ENCODE results near the gene VENTX.

Gene VENTX

DNA sequence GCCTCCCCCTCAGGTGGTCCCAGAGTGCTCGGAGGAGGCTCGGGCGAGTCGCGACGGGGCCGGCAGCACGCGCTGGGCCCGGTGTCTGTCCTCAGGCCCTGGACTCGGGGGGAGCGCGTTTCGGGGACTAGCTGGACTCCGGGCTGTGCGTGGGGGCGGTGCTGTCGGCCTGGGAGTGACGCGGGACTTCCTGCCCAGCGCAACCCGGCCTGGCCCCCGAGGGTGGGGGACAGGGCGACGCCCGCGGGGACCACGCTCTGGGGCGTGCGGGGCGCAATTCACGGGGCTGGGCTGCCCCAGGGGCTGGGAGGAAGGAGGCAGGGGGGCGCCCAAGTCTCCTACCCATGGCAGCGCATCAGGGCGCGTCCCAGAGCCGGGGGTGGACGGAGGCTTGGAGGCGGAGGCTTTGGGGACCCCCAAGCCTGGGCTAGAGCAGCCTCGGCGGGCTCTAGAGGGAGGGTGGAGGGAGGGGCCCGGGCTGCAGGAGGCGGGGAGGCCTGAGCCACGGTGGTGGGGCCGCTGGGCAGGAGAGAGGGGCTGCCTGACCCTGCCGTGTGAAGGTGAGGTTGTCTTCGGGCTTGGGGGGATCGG, 2.3 kb upstream of the VENTX start:
- DNase-seq (ENCODE audit: low read depth in 3 of 3) = no peak

GRCh38 chr10:133235932-133236331, 1.7 kb upstream of the VENTX start:
- DNase-seq (ENCODE audit: low read depth in 3 of 3) = no peak

- no peak for DNase-seq (ENCODE audit: low read depth in 3 of 3)
Measured at GRCh38 chr10:133236401-133237240, 1.0 kb upstream of the VENTX start.

DNA sequence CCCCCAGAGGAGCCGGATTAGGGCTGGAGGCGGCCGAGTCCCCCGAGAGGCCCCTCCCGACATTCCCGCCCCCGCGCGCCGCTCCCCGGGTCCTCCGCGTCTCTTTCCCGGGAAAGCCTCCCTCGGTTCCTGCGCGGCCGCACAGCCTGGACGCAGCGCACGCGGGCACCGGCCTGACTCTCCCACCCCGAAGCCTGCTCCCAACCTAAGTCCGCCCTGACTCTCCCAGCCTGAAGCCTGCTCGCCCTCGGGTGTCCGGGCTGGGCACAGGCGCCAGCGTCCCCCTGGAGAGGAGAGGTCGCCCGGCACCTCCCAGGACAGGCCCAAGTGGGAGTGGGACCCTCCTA, 441 bp upstream of the VENTX start:
- DNase-seq (ENCODE audit: low read depth in 3 of 3) = no peak

DNA sequence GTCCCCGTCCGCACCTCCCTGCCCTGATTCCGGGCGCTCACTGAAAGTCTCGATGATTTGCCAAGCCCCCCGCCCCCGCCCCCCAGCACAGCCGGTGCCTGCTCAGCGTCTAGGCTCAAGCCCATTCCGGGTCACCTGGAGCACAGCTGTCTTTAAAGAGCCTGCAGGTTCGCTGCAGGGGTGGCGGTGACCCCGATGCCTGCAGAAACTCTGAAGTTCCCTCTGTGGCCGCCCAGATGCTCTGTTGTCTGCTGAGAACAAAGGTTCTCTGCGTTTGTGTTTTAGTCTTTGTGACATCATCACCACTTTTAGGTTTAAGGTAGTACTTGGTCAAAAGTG, 780 bp downstream of the VENTX start:
- no peak for DNase-seq (ENCODE audit: low read depth in 3 of 3)

- no peak for DNase-seq (ENCODE audit: low read depth in 3 of 3)
Measured at GRCh38 chr10:133239990-133240389, 2.3 kb downstream of the VENTX start.

- DNase-seq (ENCODE audit: low read depth in 3 of 3) = no peak
Measured at GRCh38 chr10:133241501-133242205, 4.0 kb downstream of the VENTX start.

- no peak for DNase-seq (ENCODE audit: low read depth in 3 of 3)
Measured at GRCh38 chr10:133242611-133243356, 5.1 kb downstream of the VENTX start.

- no peak for DNase-seq (ENCODE audit: low read depth in 3 of 3)
Measured at GRCh38 chr10:133243593-133243992, 5.9 kb downstream of the VENTX start.

DNA sequence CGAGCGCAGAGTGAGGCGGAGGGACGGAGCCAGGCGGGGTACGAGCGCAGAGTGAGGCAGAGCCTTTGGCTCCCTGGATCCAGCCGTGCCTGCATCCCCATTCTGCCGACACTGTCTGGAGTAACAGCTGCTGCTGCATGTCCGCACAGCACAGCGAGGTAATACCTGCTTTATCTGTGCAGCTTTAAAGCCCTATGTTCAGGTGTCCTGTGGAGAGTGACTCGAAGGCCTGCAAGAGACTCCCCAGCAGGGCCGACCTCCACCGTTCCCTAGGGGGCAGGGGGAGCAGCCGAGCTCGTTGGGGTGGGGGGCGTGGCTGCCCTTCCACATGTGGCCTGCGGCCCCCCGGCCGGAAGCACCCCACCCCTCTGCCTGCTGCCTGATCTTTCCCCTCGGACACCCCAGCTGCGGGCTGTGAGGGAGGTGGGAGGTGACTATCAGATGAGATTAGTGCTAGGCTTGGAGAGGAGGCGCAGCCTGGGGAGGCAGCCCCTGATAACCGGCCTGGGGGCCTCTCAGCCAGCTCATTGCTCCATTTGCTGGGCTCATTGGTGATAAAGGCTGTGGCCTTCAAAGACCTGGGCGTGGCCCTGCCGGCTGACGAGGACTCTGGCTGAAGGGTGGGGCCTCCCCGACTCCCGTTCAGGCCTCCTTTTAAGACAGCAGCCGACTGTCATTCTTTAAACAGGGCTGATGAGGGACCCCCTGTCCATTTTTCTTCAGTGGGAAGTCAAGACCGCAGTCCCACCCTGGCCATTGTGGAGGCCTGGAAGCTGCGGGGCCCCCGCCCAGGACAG, 8.0 kb downstream of the VENTX start:
- DNase-seq (ENCODE audit: low read depth in 3 of 3) = no peak

DNA sequence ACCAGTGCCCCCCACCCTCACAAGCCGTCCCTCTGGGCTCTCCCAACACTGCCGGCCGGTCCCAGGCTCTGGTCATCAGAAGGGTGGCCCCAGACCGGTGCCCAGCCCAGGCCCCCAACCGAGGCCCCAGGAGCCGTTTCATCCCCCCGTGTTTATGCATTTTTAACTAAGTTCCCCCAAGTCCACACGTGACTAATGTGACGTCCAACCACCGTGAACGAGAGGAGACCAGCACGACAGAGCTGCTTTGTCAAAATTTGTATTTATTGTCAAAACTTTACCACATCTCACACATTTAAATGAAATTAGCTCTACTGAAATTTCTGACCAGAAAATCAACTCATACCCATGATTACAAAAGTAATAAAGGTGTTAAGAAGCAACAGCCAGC, 8.6 kb downstream of the VENTX start:
- DNase-seq (ENCODE audit: low read depth in 3 of 3) = no peak

GRCh38 chr10:133247681-133248333, 10.2 kb downstream of the VENTX start:
- no peak for DNase-seq (ENCODE audit: low read depth in 3 of 3)

GRCh38 chr10:133248334-133248715, 10.7 kb downstream of the VENTX start:
- no peak for DNase-seq (ENCODE audit: low read depth in 3 of 3)

DNA sequence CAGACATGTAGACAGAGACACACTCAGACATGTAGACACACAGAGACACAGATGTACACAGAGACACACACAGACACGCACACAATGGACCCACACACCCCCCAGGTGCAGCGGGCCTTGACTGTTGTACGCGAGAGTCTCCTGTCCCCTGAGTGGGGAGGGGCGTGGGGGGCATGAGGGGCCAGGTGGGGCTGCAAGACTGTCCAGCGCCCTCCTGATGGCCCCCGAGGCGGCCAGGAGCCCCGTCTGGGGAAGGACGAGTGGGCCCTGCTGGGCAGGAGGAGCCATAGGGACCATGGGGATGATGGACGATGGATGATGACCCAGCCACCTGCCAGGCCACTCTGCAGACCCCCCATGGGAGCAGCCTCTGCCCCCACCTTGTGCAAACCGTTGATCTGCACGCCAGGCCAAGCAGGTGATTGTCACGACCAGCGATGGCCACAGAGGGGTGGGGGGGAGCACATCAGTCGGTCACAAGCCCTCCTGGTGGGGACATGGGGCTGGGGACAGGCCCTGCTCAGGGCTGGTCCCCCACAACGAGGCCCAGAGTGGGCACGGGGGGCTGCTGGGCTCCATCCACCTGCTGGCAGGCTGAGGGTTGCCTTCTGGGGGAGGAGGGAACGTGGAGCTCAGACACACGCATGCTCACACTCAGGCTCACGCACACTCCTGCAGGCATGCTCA, 11.6 kb downstream of the VENTX start:
- DNase-seq (ENCODE audit: low read depth in 3 of 3) = no peak

DNA sequence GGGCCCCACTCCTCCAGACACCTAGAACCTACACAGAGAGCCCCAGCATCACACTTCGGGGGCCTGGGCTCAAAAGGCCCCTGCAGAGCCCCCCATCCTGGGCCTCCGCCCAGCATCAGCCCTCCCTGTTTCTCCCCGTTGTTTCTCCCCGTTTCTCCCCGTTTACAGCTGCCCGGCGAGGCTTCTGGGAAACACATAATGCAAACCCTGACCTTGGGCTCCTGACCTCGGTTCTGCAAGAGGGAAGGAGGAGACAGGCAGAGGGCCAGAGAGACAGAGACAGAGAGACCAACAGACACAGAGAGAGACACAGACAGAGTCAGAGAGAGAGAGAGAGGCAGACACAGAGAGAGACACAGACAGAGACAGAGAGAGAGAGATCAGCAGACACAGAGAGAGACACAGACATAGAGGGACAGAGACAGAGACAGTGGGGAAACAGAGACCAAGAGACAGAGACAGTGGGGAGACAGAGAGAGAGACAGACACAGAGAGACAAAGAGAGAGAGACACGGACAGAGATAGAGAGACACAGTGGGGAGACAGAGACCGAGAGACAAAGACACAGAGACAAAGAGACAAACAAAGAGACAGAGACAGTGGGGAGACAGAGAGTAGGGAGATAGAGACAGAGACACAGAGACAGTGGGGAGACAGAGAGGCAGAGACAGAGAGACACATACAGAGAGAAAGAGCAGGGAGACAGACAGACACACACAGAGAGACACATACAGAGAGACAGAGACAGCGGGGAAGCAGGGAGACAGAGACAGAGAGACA, 12.5 kb downstream of the VENTX start:
- DNase-seq (ENCODE audit: low read depth in 3 of 3) = no peak

DNA sequence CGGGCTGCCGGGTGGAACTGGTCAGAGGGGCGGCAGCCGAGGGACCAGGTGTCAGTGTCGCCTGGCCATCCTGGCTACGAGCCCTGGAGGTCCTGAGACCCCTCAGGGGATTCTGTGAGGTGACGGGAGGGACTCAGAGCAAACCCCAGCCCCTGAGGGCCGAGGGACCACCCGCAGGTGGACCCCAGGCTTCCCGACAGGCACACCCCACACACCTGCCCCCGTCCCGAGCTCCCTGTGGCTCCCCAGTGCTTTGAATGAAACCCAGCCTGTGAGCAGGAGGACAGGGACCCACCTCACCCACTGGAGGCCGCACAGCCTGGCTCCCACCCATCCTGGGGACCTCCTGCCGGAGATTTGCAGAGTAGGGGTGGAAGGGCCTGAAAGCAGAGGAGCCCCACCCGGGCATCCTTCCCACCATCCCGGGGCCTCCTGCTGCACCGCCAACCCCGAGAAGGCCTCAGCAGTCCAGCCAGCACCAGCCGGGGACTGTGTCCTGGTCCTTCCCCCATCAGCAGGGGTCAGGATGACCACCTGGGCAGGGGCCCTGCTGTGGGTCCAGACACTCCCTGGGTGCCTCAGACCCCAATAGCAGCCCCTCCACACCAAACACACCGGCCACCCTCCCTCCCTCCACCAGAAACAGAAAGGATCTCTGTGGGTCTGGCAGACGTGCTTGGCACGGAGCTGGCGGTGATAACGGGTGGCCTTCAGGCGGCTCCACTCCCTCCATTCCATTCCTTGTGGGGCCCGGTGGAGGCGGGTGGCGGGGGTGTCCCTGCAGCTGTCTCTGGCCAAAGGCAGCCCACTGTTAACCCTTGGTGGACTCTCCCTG, 13.9 kb downstream of the VENTX start:
- no peak for DNase-seq (ENCODE audit: low read depth in 3 of 3)

DNA sequence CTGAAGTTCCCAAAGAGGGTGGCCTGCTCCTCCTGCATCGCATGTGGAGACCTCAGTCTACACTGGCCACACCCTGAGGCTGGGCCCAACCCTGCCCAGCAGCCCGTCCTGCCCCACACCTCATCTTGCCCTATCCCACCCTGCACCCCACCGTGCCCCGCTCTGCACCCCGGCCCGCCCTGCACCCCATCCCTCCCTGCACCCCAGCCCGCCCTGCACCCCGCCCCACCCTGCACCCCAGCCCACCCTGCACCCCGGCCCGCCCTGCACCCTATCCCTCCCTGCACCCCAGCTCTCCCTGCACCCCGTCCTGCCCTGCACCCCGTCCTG, 14.5 kb downstream of the VENTX start:
- DNase-seq (ENCODE audit: low read depth in 3 of 3) = no peak

GRCh38 chr10:133253361-133253955, 15.8 kb downstream of the VENTX start:
- no peak for DNase-seq (ENCODE audit: low read depth in 3 of 3)

Measured in stimulated activated CD4-positive, alpha-beta T cell treated with anti-CD3 and anti-CD28 coated beads, TNF-alpha, amount 100 ng/mL, for 24 hours (primary cell).